Left renal pelvis (tissue), 4 donors: ENCODE data around the gene CHD6. TPM values are rescaled to one million over a fixed set of nuclear protein-coding genes. Genes with fewer than 3 reads are reported as not detected.

Experiments used
- DNase-seq, 4 donors: peaks; one replicate each; pipeline ENCODE4 v3.0.0-alpha.2; 2013; ENCODE audit warnings: low read depth in 4 of 4, low spot score in 3 of 4
- polyA plus RNA-seq, 4 donors: library from polyadenylated mRNA; unstranded; fragments of 120-200 nt; gene quantifications; one replicate each; pipeline ENCODE4 v1.2.1, GENCODE V29; 2013; ENCODE audit not compliant: insufficient read length in 4 of 4

The CHD6 gene
- polyA plus RNA-seq, 4 donors: 41.3 to 53.4 (median 52.0) TPM

GRCh38 chr20:41470362-41471095 is 147.6 kb downstream of the CHD6 start:
- no peak for DNase-seq

GRCh38 chr20:41469868-41470267 is 148.3 kb downstream of the CHD6 start:
- DNase-seq: no peak

- no peak for DNase-seq
Observed at GRCh38 chr20:41468994-41469600, 149.1 kb downstream of the CHD6 start.

- DNase-seq: no peak
Observed at GRCh38 chr20:41467690-41468089, 150.5 kb downstream of the CHD6 start.

GRCh38 chr20:41467220-41467619 is 151.0 kb downstream of the CHD6 start:
- DNase-seq: no peak

- no peak for DNase-seq
Observed at GRCh38 chr20:41463567-41463966, 154.6 kb downstream of the CHD6 start.

GRCh38 chr20:41462372-41463161 is 155.6 kb downstream of the CHD6 start:
- DNase-seq: no peak

GRCh38 chr20:41458761-41459160 is 159.4 kb downstream of the CHD6 start:
- DNase-seq: no peak

GRCh38 chr20:41457173-41457857 is 160.9 kb downstream of the CHD6 start:
- DNase-seq: no peak

- DNase-seq: no peak
Observed at GRCh38 chr20:41456351-41456750, 161.8 kb downstream of the CHD6 start.

GRCh38 chr20:41454250-41454649 is 163.9 kb downstream of the CHD6 start:
- no peak for DNase-seq

GRCh38 chr20:41453010-41453950 is 164.9 kb downstream of the CHD6 start:
- no peak for DNase-seq

- DNase-seq: no peak
Observed at GRCh38 chr20:41452226-41452625, 166.0 kb downstream of the CHD6 start.

GRCh38 chr20:41447006-41447405 is 171.2 kb downstream of the CHD6 start:
- DNase-seq: no peak

- DNase-seq: peak in 2 of 4 donors; percentile 38 to 63
Observed at GRCh38 chr20:41446456-41446855, 171.7 kb downstream of the CHD6 start.

GRCh38 chr20:41444821-41445220 is 173.4 kb downstream of the CHD6 start:
- no peak for DNase-seq

GRCh38 chr20:41443691-41444090 is 174.5 kb downstream of the CHD6 start:
- DNase-seq: no peak

- no peak for DNase-seq
Observed at GRCh38 chr20:41440882-41441281, 177.3 kb downstream of the CHD6 start.

GRCh38 chr20:41437836-41438235 is 180.3 kb downstream of the CHD6 start:
- no peak for DNase-seq

GRCh38 chr20:41436679-41437078 is 181.5 kb downstream of the CHD6 start:
- no peak for DNase-seq
